HepG2 (cell line): ENCODE measurements around the gene TADA2B. TPM values are rescaled to one million over a fixed set of nuclear protein-coding genes. Genes with fewer than 3 reads are reported as not detected.

Source experiments
- ATAC-seq: fragments of 200-7000 bp; cut with Tn5 transposase; 3 replicates; pipeline ENCODE4 v1.9.1; 2020; ENCODE audit warnings: mild to moderate bottlenecking, moderate library complexity
- BruUV-seq: library from RNA; stranded (reverse); fragments of 400-500 nt; replicated peaks from 2 replicates; lab custom pipeline; 2021; lab: Mats Ljungman, UMichigan
- CTCF ChIA-PET: fragments of 300-600 bp; formaldehyde crosslinking; extraction: SDS; loops from one replicate; lab custom pipeline; 2021; ENCODE audit warnings: low total read pairs, inconsistent platforms, low intra/inter-chr PET ratio; lab: Yijun Ruan, JAX
- POLR2A ChIA-PET: fragments of 350-600 bp; sonication (Branson Sonifier 250); formaldehyde crosslinking; loops from one replicate; lab custom pipeline; 2020; ENCODE audit warnings: antibody characterized with exemption, inconsistent platforms; lab: Yijun Ruan, JAX
- DNase-seq: peaks from one replicate; pipeline ENCODE4 v3.0.0-alpha.2; 2015; ENCODE audit warnings: low spot score
- FAIRE-seq: peaks from 3 replicates; lab custom pipeline; 2011; peaks lifted over from hg19 to GRCh38; lab: Jason Lieb, UNC
- H2AFZ ChIP-seq: one replicate; pipeline ENCODE4 v1.6.1; 2011; ENCODE audit warnings: low read length, inconsistent platforms
- H3K27ac ChIP-seq: fragments of 300-600 bp; 3 replicates; pipeline ENCODE4 v1.8.0; 2011; ENCODE audit warnings: mixed run types, mild to moderate bottlenecking, mixed read lengths, low read length, inconsistent platforms; ENCODE audit not compliant: insufficient read depth; ENCODE audit errors: extremely low read length
- H3K27me3 ChIP-seq, 2 experiments: fragments of 200-600 bp in 1 of 2; 2 replicates in 1 of 2; 3 replicates in 1 of 2; pipeline versions ENCODE4 v1.6.0 to v1.8.0; 2011; ENCODE audit warnings: low read length in 2 of 2, mild to moderate bottlenecking in 2 of 2, moderate library complexity in 2 of 2, inconsistent platforms in 1 of 2; ENCODE audit not compliant: insufficient read depth in 2 of 2, control insufficient read depth in 1 of 2
- H3K36me3 ChIP-seq, 2 experiments: fragments of 200-600 bp in 1 of 2; replicated peaks in 1 of 2; 2 replicates in 1 of 2; 3 replicates in 1 of 2; pipeline versions ENCODE4 v1.5.1 to v1.8.0; 2011; ENCODE audit warnings: low read length in 2 of 2, inconsistent platforms in 1 of 2; ENCODE audit not compliant: insufficient read depth in 2 of 2, control insufficient read depth in 1 of 2
- H3K4me1 ChIP-seq: 2 replicates; pipeline ENCODE4 v1.5.1; 2012; ENCODE audit warnings: low read length, inconsistent platforms; ENCODE audit not compliant: insufficient read depth
- H3K4me2 ChIP-seq: 2 replicates; pipeline ENCODE4 v1.6.0; 2011; ENCODE audit warnings: low read depth, low read length, inconsistent platforms
- H3K4me3 ChIP-seq, 3 experiments: fragments of 200-600 bp in 1 of 3; sonication (generic), shearing (Covaris generic) in 1 of 3; replicated peaks in 1 of 3; 2 replicates each; pipeline ENCODE4 v1.5.1; 2011 to 2016; ENCODE audit warnings: low read length in 3 of 3, inconsistent platforms in 2 of 3, low read depth in 2 of 3, mild to moderate bottlenecking in 2 of 3, control low read depth in 1 of 3, mixed read lengths in 1 of 3; ENCODE audit not compliant: insufficient read depth in 1 of 3
- H3K79me2 ChIP-seq: one replicate; pipeline ENCODE4 v1.6.1; 2011; ENCODE audit warnings: low read length, inconsistent platforms; ENCODE audit not compliant: insufficient read depth
- H3K9ac ChIP-seq: 2 replicates; pipeline ENCODE4 v1.6.0; 2011; ENCODE audit warnings: mild to moderate bottlenecking, low read depth, low read length, inconsistent platforms; ENCODE audit not compliant: insufficient read depth
- H3K9me3 ChIP-seq: 2 replicates; pipeline ENCODE4 v1.5.1; 2012; ENCODE audit warnings: mild to moderate bottlenecking, low read length
- H4K20me1 ChIP-seq: 2 replicates; pipeline ENCODE4 v1.6.0; 2011; ENCODE audit warnings: inconsistent platforms, mild to moderate bottlenecking, low read length, moderate library complexity; ENCODE audit not compliant: insufficient read depth
- KLF15 ChIP-seq: sonication (generic); formaldehyde crosslinking; IDR thresholded peaks from 2 replicates; pipeline ENCODE4 v1.8.1; 2023; ENCODE audit warnings: borderline replicate concordance, mild to moderate bottlenecking, inconsistent platforms, missing genetic modification reagents, mixed read lengths
- KLF6 ChIP-seq: IDR thresholded peaks from 2 replicates; pipeline ENCODE4 v1.8.0; 2016; ENCODE audit warnings: missing biosample characterization, missing genetic modification reagents
- LCORL ChIP-seq, 2 experiments: fragments of 450-650 bp in 1 of 2; sonication (generic) in 1 of 2; formaldehyde crosslinking in 1 of 2; IDR thresholded peaks; 2 replicates each; pipeline versions ENCODE4 v1.5.0 to v1.6.1; 2017 to 2020; ENCODE audit warnings: antibody characterized with exemption in 1 of 2, missing genetic modification reagents in 1 of 2
- NR2C2 ChIP-seq: sonication (generic); formaldehyde crosslinking; IDR thresholded peaks from 2 replicates; pipeline ENCODE4 v1.4.0; 2020; ENCODE audit warnings: missing genetic modification reagents, mild to moderate bottlenecking, moderate library complexity, borderline replicate concordance
- RXRA ChIP-seq: sonication (generic); formaldehyde crosslinking; IDR thresholded peaks from 2 replicates; pipeline ENCODE4 v1.5.1; 2020; ENCODE audit warnings: missing genetic modification reagents
- SIN3B ChIP-seq: fragments of 150-350 bp; IDR thresholded peaks from 2 replicates; pipeline ENCODE4 v1.6.1; 2014; ENCODE audit warnings: low read length
- SMYD3 ChIP-seq: sonication (generic); formaldehyde crosslinking; IDR thresholded peaks from 2 replicates; pipeline ENCODE4 v1.8.1; 2023; ENCODE audit warnings: mild to moderate bottlenecking, missing genetic modification reagents
- TOE1 ChIP-seq: sonication (generic); formaldehyde crosslinking; IDR thresholded peaks from 2 replicates; pipeline ENCODE4 v1.4.0; 2020; ENCODE audit warnings: mild to moderate bottlenecking, missing genetic modification reagents
- YEATS2 ChIP-seq: sonication (generic); formaldehyde crosslinking; IDR thresholded peaks from 2 replicates; pipeline ENCODE4 v1.4.0; 2020; ENCODE audit warnings: missing genetic modification reagents, borderline replicate concordance
- ZBTB42 ChIP-seq: sonication (generic); formaldehyde crosslinking; IDR thresholded peaks from 2 replicates; pipeline ENCODE4 v1.5.0; 2020; ENCODE audit warnings: mild to moderate bottlenecking, missing genetic modification reagents
- ZEB1 ChIP-seq: IDR thresholded peaks from 2 replicates; pipeline ENCODE4 v1.6.1; 2012; ENCODE audit warnings: mild to moderate bottlenecking, low read depth, inconsistent platforms; ENCODE audit not compliant: insufficient replicate concordance
- ZFP62 ChIP-seq: sonication (generic); formaldehyde crosslinking; IDR thresholded peaks from 2 replicates; pipeline ENCODE4 v1.4.0; 2020; ENCODE audit warnings: missing genetic modification reagents
- ZNF17 ChIP-seq: sonication (generic); formaldehyde crosslinking; IDR thresholded peaks from 2 replicates; pipeline ENCODE4 v1.5.0; 2020; ENCODE audit warnings: mild to moderate bottlenecking, missing genetic modification reagents
- ZNF468 ChIP-seq: sonication (generic); formaldehyde crosslinking; IDR thresholded peaks from 2 replicates; pipeline ENCODE4 v1.8.0; 2022; ENCODE audit warnings: mild to moderate bottlenecking, moderate library complexity, missing genetic modification reagents
- ZNF569 ChIP-seq: sonication (generic); formaldehyde crosslinking; IDR thresholded peaks from 2 replicates; pipeline ENCODE4 v1.5.0; 2020; ENCODE audit warnings: mild to moderate bottlenecking, missing genetic modification reagents, moderate library complexity, borderline replicate concordance
- ZNF672 ChIP-seq: sonication (generic); formaldehyde crosslinking; IDR thresholded peaks from 2 replicates; pipeline ENCODE4 v1.8.1; 2022; ENCODE audit warnings: missing genetic modification reagents
- ZNF724P ChIP-seq: sonication (generic); formaldehyde crosslinking; IDR thresholded peaks from 2 replicates; pipeline ENCODE4 v1.8.0; 2022; ENCODE audit warnings: missing genetic modification reagents, borderline replicate concordance
- WGBS: methylation state at CpG from one replicate; pipeline ENCODE4 v1.1.6; 2017; ENCODE audit warnings: low lambda C conversion rate; 5-methylcytosine and 5-hydroxymethylcytosine counted together
- in situ Hi-C: cut with HindIII; loops from 2 replicates; pipeline ENCODE4 v1.10.0; 2017; ENCODE audit warnings: low pct_unique_long_range_greater_than_20kb; ENCODE audit not compliant: extremely low pct_ligation_motif_present
- intact Hi-C: fragments of 100-400 bp; cut with micrococcal nuclease; formaldehyde crosslinking; loops from one replicate; pipeline ENCODE4 v1.10.0; 2022; ENCODE audit not compliant: unreplicated experiment
- polyA plus RNA-seq, 8 experiments: library from polyadenylated mRNA; depleted of rRNA in 3 of 8; stranded (reverse) in 7 of 8; unstranded in 1 of 8; fragments of >200 nt; fragmentation: Illumina TruSeq in 4 of 8; extraction: Trizol in 4 of 8; gene quantifications; 2 replicates each; pipeline versions ENCODE4 v1.2.1 to v1.2.3, GENCODE V29; 2011 to 2016; ENCODE audit warnings: low read depth in 4 of 8, missing spikeins in 1 of 8, mixed read lengths in 1 of 8; ENCODE audit not compliant: insufficient read depth in 1 of 8
- total RNA-seq, 5 experiments: library from RNA; depleted of rRNA; stranded (reverse); fragments of >200 nt; fragmentation: Illumina TruSeq; extraction: Trizol; gene quantifications; 2 replicates each; pipeline ENCODE4 v1.2.3, GENCODE V29; 2016; ENCODE audit warnings: low read depth in 1 of 5

Gene TADA2B
- total and polyA plus RNA-seq, 2 of the 13 experiments (the other 11 are each of a cell fraction or from before 2014, with no cell fraction given), result 4.6 to 8.9 TPM

DNA sequence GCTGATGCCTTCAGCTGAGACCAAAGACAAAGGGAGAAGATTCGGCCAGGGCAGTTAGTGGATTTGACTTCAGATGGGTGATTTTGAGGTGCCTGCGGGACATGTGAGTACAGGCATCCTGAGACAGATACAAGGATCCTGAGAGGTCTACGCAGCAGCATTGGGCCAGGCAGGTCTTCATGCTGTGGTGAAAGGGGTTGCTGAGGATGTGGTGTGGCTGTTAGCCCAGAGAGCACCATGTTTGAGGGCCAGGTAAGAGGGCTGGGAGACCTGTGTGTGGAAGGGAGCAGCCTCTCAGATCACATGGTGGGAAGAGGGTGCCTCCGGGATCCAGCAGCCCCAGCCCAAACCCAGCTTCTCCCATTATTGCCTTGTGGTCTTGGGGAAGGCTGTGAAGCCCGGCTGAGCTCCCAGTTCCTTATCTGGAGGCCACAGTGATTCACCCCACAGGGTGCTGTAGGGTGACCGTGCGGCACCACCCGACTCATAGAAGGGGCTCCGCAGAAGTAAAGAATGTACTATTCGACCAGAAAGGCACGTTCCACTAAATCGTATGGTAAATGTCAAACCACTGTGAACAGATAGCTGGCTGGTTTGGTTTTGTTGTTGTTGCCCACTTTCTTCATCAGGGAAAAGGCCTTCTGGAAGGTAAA, 27.7 kb upstream of the TADA2B start:
- Histone ChIP-seq H3K4me3 (no peak overlapping the region), H3K27me3 (no peaks in the 10 kb centered on the region), H3K79me2 (no peaks in the 10 kb centered on the region), H3K4me1 (0 out of 2 replicates have a peak, but pooled peaks cover 2% of the 10 kb centered on the region), H2AFZ (no peak overlapping the region), H4K20me1 (no peaks in the 10 kb centered on the region), H3K9ac (no peak overlapping the region), H3K4me2 (no peak overlapping the region), H3K36me3 (peaks cover 20 to 74% of the 10 kb centered on the region in 2 experiments), H3K9me3 (no peaks in the 10 kb centered on the region), H3K27ac (no peak overlapping the region)
- TF ChIP-seq SMYD3 (CRISPR knock-in tag) (no peak), ZNF724P (CRISPR knock-in tag) (no peak), ZNF569 (CRISPR knock-in tag) (no peak), YEATS2 (CRISPR knock-in tag) (no peak), ZEB1 (no peak), SIN3B (no peak), ZNF17 (no peak), ZNF672 (no peak), ZBTB42 (no peak), NR2C2 (no peak), KLF15 (no peak), TOE1 (CRISPR knock-in tag) (no peak), LCORL (IDR thresholded peaks at IDR 0.05) (no peak), LCORL (CRISPR knock-in tag; IDR thresholded peaks at IDR 0.05) (no peak), RXRA (CRISPR knock-in tag) (no peak), KLF6 (no peak), ZFP62 (no peak), ZNF468 (no peak)
- WGBS, result 95% methylated on average over 11 of the region's 12 CpGs
- no peak for DNase-seq
- ChIA-PET POLR2A (no interaction called here), CTCF (no interaction called here)
- intact Hi-C loops, result no loop called here
- no TSS peak for BruUV-seq
- FAIRE-seq, result no peak
- in situ Hi-C loops, result no loop called here
- ATAC-seq, result no peak
